ENCODE measurements around the gene TPSB2.

Gene TPSB2

GRCh38 chr16:1218061-1218929, 11.7 kb downstream of the TPSB2 start:
- no peak for DNase-seq

DNA sequence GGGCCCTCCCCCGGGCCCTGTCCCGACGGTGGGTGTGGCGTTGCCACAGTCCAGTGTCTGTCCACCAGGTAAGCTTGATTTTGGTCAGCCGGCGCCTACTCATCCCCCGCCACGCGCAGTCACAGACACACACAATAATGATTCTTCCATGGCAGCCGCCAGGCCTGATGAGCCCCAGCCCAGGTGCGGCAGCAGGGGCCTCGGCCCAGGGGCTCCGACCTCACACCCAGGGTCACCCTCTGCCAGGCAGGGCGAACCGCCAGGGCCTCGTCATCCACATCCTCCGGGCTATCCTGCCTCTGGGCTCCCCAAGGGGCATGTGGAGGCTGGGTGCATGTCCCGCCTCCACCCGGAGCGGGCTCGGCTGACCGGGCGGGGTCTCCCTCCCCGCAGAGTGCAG, 12.5 kb downstream of the TPSB2 start:
- DNase-seq = no peak

DNA sequence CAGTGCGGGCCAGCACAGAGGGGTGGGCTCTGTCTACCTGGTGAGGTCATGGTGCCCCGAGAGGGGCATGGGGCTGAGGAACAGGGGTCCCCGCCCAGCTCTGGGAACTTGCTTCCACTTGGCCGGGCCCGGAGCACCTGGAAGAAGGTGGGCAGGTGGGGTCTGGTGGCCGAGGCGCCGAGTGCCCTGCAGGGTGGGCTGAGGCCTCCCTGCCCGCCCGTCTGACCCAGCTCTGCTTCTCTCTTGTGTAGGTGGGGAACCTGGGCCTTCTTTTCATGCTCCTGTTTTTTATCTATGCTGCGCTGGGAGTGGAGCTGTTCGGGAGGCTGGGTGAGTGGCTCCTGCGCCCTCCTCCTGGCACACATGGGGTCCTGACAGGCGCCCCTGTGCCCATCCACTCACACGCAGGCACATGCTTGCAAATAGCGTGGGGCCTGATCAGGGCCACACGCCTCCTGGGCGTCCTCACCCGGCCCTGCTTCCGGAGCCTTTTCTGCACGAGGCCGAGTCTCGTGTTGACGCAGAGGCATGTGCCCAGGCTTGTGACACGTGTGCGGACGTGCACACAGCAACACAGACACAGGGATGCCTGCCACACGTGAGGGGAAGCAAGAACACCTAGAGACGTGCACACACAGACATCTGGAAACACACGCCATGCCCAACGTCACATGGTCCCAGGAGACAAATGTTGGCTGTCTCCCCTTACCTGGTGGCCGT, 13.1 kb downstream of the TPSB2 start:
- no peak for DNase-seq

DNA sequence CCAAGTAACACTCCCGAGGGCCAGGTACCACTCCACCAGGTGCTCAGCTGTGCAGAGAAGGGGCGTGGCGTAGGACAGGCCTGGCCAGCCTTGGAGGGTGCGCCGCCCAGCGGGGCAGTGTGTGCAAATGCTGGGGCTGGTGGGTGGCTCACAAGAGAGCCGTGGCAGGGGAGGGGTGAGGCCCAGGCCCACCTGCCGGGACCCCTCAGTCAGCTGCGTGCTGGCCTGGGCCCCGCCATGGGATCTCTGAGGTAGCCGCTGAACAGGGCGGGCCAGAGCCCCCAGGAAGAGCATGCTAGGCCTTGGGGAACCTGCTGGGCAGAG, 13.7 kb downstream of the TPSB2 start:
- no peak for DNase-seq

- no peak for DNase-seq
Observed at GRCh38 chr16:1215574-1216295, 14.2 kb downstream of the TPSB2 start.

DNA sequence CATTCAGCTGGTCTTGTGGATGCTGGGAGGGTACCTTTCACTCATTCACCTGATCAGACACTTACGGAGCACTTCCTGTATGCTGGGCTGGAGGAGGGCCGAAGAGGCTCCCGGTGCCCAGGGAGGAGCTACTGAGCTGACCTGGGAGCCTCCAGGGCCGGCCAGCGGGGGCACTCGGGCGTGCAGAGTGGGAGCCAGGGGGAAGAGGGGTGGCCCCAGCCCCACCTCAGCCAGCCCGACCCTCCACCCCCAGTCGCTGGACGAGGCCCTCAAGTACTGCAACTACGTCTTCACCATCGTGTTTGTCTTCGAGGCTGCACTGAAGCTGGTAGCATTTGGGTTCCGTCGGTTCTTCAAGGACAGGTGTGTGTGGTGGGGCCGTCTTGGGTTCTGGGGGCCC, 15.3 kb downstream of the TPSB2 start:
- DNase-seq = no peak

DNA sequence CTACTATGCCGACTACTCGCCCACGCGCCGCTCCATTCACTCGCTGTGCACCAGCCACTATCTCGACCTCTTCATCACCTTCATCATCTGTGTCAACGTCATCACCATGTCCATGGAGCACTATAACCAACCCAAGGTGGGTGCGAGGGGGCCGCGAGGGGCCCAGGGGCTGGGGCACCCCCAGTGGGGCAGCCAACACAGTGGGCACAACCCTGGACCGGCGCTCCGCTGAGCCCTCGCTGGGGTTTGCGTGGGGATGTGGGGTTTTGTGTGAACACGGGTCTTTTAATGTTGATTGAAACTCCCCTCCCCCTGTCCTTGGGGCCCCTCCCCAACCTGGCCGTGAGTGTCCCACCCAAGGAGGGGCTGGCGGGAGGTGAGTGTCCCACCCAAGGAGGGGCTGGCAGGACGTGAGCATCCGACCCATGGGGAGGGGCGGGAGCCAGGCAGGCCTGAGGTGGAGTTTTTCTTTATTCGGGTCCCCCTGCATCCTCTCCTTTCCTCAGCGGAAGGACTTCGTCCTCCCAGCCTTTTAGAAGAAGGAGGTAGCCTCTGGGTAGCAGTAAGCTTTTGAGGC, 16.1 kb downstream of the TPSB2 start:
- DNase-seq = no peak

- DNase-seq = no peak
Observed at GRCh38 chr16:1213231-1213630, 16.8 kb downstream of the TPSB2 start.

DNA sequence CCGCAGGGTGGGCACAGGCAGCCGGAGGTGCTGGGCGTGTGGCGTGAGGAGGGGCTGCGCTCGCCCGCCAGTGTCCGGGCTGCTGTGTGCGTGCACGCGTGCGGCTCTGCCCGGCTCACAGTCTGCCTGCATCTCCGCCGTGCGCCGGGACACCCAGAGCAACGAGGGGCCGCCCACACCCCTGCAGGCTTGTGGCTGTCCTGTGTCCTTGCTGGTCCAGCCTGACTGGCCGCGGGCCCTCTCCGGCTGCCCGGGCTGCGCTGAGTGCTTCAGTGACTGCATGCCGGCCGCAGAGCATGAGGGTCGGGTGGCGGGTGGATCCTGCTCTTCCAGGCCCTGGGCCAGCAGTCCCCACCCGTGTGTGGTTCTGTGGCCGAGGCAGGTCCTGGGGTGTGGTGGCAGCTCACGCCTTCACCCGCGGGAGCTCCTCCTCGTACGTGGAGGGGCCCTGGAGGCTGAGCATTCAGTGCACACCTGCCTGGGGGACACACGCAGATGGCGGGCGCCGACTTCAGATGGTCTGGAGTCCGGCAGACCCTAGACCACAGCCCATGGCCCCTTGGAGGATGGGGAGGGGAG, 17.3 kb downstream of the TPSB2 start:
- DNase-seq = no peak

- no peak for DNase-seq
Observed at GRCh38 chr16:1211451-1212268, 18.3 kb downstream of the TPSB2 start.

DNA sequence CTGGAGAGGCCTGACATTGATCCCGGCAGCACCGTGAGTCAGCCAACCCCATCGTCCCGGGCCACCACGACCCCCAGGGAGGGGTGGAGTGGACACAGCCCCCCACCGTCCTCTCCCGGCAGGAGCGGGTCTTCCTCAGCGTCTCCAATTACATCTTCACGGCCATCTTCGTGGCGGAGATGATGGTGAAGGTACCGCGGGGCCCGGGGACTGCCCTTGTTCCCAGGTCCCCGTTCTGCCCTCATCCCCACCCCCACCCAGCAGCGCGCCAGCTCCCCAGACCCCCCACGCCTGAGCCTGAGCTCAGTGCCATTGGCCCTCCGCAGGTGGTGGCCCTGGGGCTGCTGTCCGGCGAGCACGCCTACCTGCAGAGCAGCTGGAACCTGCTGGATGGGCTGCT, 19.5 kb downstream of the TPSB2 start:
- no peak for DNase-seq

- DNase-seq = no peak
Observed at GRCh38 chr16:1209081-1209480, 20.9 kb downstream of the TPSB2 start.

DNA sequence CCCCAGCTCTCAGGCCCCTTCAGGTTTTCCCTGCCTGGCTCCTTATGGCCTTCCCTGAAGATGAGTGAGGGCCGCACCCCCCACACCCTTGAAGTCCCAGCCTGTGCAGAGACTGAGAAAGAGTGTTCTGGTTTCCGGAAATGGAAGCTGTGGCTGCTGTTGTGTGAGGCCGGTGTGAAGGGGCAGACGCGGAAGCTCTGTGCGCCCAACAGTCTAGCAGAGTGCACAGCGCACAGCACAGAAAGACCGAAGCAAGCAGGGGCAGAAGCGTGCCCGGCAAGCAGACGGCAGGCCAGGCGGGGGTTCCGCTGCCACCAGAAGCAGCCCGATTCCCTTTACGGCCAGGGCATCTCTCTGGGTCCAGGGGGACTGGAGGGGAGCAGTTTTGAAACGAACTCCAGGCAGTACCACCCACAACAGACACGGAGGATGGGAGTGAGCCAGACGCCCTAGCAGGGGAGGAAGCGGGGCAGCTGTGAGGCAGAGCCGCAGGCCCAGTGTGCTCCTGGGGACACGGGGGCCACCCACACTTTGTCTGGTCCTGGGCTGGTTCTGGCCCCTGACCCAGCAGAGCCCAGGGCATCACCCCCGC, 21.6 kb downstream of the TPSB2 start:
- no peak for DNase-seq

GRCh38 chr16:1206786-1207185, 23.2 kb downstream of the TPSB2 start:
- no peak for DNase-seq

GRCh38 chr16:1206326-1206725, 23.7 kb downstream of the TPSB2 start:
- DNase-seq = no peak

- DNase-seq = no peak
Observed at GRCh38 chr16:1204933-1205332, 25.1 kb downstream of the TPSB2 start.

DNA sequence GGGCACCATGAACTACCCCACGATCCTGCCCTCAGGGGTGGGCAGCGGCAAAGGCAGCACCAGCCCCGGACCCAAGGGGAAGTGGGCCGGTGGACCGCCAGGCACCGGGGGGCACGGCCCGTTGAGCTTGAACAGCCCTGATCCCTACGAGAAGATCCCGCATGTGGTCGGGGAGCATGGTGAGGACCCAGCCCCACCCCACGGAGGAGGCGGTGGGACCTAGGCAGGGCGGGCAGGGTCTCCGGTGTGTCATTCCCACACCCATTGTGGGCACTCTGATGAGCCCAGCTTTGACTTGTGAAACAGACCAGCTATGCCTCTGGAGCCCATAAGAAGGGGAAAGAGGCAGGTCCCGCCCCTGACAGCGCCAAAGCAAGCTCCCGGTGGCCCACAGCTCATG, 27.7 kb downstream of the TPSB2 start:
- no peak for DNase-seq

DNA sequence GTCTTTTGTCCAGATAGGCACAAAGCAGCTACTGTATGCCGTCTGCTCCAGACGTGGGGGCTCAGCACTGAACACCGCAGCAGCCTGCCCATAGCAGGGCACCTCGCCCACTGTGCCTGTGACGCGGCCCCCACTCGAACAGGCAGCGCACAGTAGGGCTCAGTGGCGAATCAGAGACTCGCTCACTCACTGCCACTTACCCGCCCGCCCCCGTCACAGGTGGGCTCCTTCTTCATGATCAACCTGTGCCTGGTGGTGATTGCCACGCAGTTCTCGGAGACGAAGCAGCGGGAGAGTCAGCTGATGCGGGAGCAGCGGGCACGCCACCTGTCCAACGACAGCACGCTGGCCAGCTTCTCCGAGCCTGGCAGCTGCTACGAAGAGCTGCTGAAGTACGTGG, 28.5 kb downstream of the TPSB2 start:
- DNase-seq = no peak

DNA sequence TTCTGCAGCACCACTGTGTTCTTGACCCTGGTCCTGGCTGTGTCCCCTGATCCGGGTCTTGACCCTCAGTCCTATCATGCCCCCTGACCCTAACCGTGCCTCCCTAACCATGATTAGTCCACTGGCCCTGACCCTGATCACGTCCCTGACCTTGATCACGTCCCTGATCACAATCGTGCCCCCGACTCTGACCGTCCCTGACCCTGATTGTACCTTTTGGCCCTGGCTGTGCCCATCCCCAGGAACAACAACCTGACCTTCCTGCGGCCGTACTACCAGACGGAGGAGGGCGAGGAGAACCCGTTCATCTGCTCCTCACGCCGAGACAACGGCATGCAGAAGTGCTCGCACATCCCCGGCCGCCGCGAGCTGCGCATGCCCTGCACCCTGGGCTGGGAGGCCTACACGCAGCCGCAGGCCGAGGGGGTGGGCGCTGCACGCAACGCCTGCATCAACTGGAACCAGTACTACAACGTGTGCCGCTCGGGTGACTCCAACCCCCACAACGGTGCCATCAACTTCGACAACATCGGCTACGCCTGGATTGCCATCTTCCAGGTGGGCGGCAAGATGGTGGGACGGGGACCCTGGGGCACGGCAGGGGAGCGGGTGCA, 29.9 kb downstream of the TPSB2 start:
- no peak for DNase-seq

DNA sequence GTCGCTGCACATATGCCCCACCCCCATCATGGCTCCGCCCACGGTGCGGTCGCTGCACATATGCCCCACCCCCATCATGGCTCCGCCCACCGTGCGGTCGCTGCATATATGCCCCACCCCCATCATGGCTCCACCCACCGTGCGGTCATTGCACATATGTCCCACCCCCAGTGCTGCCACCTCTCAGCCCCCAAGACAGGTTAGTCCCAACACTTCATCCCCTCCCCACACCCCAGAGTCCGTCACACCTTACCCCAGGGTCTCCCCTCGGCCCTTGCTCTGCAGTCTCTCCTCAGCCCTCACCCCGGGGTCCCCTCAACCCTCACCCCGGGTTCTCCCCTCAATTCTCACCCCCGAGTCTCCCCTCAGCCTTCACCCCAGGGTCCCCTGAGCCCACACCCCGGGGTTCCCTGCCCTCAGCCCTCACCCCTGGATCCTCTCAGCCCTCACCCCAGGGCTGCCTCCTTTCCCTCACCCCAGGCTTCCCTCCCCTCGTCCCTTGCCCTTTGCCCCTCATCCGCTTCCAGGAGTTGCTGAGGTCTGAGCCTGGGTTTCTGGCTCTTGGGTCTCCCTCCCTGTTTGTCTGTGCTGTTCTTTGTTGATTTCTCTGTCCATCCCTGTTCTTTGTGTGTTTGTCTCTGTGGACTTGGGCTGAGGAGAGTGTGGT, 30.5 kb downstream of the TPSB2 start:
- no peak for DNase-seq

Data from NCI-H1092 treated with DMSO at 0.1 percent for 48 hours (cell line).